ENCODE measurements around the gene PHLDA1. TPM values are rescaled to one million over a fixed set of nuclear protein-coding genes. Genes with fewer than 3 reads are reported as not detected.
"Not testable (repeated sequence)": the region's sequence is repeated elsewhere in the genome, so short reads cannot be mapped to it uniquely, and the experiment has no call there.

The PHLDA1 gene
- total RNA-seq, 1 donor from 2014 or later: 169 TPM

DNA sequence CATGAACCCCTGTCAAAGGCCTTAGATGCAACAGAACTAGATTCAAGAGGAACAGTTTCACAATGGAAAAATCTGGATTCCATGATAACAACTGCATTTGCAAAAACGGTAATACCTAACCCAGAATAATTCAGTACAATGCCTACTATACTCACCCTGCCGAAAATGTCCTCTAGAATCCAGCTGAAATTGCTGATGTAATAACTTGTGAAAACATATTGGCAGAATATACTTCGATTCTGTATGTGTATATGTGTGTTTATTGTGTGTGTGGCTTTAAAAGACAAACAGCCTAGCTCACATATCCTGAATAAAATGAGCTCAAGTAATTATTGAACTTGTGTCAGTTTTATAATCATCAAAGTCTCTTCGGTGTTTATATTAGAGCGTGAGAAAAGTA, 46.0 kb downstream of the PHLDA1 start:
- no peak for DNase-seq
- TF ChIP-seq, protein P1, sequence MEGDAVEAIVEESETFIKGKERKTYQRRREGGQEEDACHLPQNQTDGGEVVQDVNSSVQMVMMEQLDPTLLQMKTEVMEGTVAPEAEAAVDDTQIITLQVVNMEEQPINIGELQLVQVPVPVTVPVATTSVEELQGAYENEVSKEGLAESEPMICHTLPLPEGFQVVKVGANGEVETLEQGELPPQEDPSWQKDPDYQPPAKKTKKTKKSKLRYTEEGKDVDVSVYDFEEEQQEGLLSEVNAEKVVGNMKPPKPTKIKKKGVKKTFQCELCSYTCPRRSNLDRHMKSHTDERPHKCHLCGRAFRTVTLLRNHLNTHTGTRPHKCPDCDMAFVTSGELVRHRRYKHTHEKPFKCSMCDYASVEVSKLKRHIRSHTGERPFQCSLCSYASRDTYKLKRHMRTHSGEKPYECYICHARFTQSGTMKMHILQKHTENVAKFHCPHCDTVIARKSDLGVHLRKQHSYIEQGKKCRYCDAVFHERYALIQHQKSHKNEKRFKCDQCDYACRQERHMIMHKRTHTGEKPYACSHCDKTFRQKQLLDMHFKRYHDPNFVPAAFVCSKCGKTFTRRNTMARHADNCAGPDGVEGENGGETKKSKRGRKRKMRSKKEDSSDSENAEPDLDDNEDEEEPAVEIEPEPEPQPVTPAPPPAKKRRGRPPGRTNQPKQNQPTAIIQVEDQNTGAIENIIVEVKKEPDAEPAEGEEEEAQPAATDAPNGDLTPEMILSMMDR (IDR thresholded peaks at IDR 0.05; ENCODE audit: partially characterized antibody, unreplicated experiment): no peak
- Mint-ChIP-seq H3K27me3 (ENCODE audit: unreplicated experiment) (peaks cover 3% of the 10 kb centered on the region), H3K27ac (ENCODE audit: unreplicated experiment) (no peak overlapping the region), H3K4me1 (ENCODE audit: low read depth, unreplicated experiment) (no peaks in the 10 kb centered on the region), H3K4me3 (ENCODE audit: unreplicated experiment) (no peak overlapping the region), H3K36me3 (ENCODE audit: unreplicated experiment) (peaks cover 10% of the 10 kb centered on the region), H3K9me3 (ENCODE audit: unreplicated experiment) (peaks cover 6% of the 10 kb centered on the region)

DNA sequence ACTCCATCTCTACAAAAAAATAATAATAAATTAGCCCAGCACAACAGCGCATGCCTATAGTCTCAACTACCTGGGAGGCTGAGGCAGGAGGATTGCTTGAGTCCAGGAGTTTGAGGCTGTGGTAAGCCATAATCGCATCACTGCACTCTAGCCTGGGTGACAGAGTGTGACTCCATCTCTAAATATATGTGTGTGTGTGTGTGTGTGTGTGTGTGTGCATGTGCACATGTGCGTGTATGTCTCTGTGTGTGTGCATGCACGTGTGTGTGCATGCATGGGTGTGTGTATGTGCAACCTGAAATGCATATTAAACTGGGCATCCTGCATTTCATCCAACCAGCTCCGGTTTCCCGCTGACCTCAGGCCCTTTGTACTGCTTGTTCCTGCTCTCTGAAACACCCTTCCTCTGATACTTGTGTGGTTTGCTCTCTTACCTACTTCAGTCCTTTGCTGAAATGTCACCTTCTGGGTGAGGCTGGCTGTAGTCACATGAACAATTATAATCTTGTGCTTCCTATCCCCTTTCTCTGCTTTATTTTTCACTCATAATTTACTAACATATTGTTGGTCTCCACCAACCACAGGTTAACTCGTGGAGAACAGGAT, 46.9 kb downstream of the PHLDA1 start:
- TF ChIP-seq, protein P1 (IDR thresholded peaks at IDR 0.05; ENCODE audit: partially characterized antibody, unreplicated experiment): no peak
- Mint-ChIP-seq H3K36me3 (ENCODE audit: unreplicated experiment) (peaks cover 10% of the 10 kb centered on the region), H3K4me3 (ENCODE audit: unreplicated experiment) (no peak overlapping the region), H3K27me3 (ENCODE audit: unreplicated experiment) (peaks cover 3% of the 10 kb centered on the region), H3K4me1 (ENCODE audit: low read depth, unreplicated experiment) (no peaks in the 10 kb centered on the region), H3K27ac (ENCODE audit: unreplicated experiment) (no peak overlapping the region), H3K9me3 (ENCODE audit: unreplicated experiment) (peaks cover 6% of the 10 kb centered on the region)
- DNase-seq: no peak

DNA sequence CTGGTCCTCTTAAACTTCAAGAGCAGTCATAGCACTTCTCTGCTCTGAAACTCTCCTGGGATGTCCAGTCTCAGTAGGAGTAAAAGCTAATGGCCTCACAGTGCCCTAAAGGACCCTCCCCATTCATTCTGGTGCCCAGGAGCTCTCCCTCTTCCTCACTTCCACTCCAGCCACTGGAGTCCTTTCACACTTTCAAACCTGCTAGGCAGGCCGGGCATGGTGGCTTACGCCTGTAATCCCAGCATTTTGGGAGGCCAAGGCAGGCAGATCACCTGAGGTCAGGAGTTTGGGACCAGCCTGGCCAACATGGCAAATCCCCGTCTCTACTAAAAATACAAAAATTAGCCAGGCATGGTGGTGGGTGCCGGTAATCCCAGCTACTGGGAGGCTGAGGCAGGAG, 47.7 kb downstream of the PHLDA1 start:
- not testable (repeated sequence) for H3K9me3 Mint-ChIP-seq (ENCODE audit: unreplicated experiment); H3K27ac Mint-ChIP-seq (ENCODE audit: unreplicated experiment); H3K36me3 Mint-ChIP-seq (ENCODE audit: unreplicated experiment)

DNA sequence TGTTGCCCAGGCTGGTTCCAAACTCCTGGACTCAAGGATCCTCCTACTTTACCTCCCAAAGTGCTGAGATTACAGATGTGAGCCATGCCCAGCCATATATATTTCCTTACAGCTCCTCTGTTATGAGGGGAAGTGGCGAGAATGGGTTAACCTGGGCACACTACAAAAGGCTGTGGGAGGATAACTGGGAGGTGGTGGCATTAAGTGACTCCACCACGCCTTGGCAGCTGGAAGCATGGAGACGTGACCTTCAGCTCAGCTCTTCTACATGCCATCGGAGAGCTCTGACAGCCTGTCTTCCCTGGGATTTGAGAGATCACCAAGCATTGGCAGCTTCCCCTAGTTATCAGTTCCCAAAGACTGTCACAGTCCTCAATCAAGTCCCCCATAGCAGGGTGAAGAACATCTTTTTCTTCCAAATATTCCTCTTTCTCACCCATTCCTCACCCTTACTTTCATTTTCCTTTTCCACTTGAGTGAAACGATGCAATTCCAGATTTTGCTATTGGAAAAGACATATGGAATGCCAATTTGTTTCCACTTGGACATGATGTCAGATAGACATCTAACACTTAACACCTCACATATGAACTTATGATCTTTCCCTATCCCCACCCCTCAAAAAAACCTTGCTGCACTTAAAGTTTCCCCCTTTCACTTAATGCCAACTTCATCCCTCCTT, 48.5 kb downstream of the PHLDA1 start:
- Mint-ChIP-seq H3K36me3 (ENCODE audit: unreplicated experiment) (peaks cover under 1% of the 10 kb centered on the region), H3K4me1 (ENCODE audit: low read depth, unreplicated experiment) (no peaks in the 10 kb centered on the region), H3K27ac (ENCODE audit: unreplicated experiment) (no peak overlapping the region), H3K9me3 (ENCODE audit: unreplicated experiment) (no peaks in the 10 kb centered on the region), H3K4me3 (ENCODE audit: unreplicated experiment) (no peak overlapping the region), H3K27me3 (ENCODE audit: unreplicated experiment) (no peaks in the 10 kb centered on the region)
- DNase-seq: no peak
- TF ChIP-seq, protein P1 (IDR thresholded peaks at IDR 0.05; ENCODE audit: partially characterized antibody, unreplicated experiment): no peak

More for the DNA sequence above, 47.7 kb downstream of the PHLDA1 start:
- not testable (repeated sequence) for H3K4me1 Mint-ChIP-seq (ENCODE audit: low read depth, unreplicated experiment); H3K4me3 Mint-ChIP-seq (ENCODE audit: unreplicated experiment); H3K27me3 Mint-ChIP-seq (ENCODE audit: unreplicated experiment); DNase-seq

DNA sequence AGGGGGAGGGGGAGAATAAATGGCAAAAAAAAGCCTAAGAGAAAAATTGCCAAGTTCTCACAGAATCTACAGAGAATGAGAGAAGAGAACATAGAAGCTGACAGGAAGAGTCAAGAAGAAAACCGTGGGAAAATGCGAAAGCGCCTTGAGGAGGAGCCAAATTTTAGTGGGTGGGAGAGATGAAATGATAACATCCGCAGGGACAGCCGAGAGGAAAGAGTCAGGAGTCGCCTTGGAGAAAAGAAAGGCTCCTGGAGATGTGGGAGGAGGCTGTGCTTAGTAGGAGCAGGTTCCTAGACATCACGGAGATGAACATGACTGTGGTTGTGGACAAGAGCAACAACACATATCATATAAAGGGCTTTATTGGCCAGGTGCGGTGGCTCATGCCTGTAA, 49.4 kb downstream of the PHLDA1 start:
- DNase-seq: no peak
- Mint-ChIP-seq H3K4me3 (ENCODE audit: unreplicated experiment) (no peak overlapping the region), H3K27me3 (ENCODE audit: unreplicated experiment) (no peaks in the 10 kb centered on the region), H3K9me3 (ENCODE audit: unreplicated experiment) (no peaks in the 10 kb centered on the region), H3K27ac (ENCODE audit: unreplicated experiment) (no peak overlapping the region), H3K4me1 (ENCODE audit: low read depth, unreplicated experiment) (peaks cover 2% of the 10 kb centered on the region), H3K36me3 (ENCODE audit: unreplicated experiment) (no peaks in the 10 kb centered on the region)
- TF ChIP-seq, protein P1 (IDR thresholded peaks at IDR 0.05; ENCODE audit: partially characterized antibody, unreplicated experiment): no peak
